Activated CD4-positive, alpha-beta T cell treated with anti-CD3 and anti-CD28 coated beads, Interleukin-2, amount 10 ng/mL, durations not matched to agents 24 days and 14 days (primary cell): ENCODE results near the gene GGTLC1. TPM values are rescaled to one million over a fixed set of nuclear protein-coding genes. Genes with fewer than 3 reads are reported as not detected.
"Not testable (repeated sequence)": the region's sequence is repeated elsewhere in the genome, so short reads cannot be mapped to it uniquely, and the experiment has no call there.

ENCODE experiments used
- DNase-seq: peaks from one replicate; pipeline ENCODE4 v3.0.0; 2022
- H3K27ac Mint-ChIP-seq: one replicate; pipeline ENCODE4 v1.8.0; 2022; ENCODE audit warnings: mild to moderate bottlenecking, mixed read lengths
- H3K27me3 Mint-ChIP-seq: one replicate; pipeline ENCODE4 v1.8.0; 2022; ENCODE audit warnings: mixed read lengths
- H3K36me3 Mint-ChIP-seq: one replicate; pipeline ENCODE4 v1.8.0; 2022; ENCODE audit warnings: low read depth, mild to moderate bottlenecking, mixed read lengths
- H3K4me1 Mint-ChIP-seq: one replicate; pipeline ENCODE4 v1.8.0; 2021; ENCODE audit warnings: mixed read lengths
- H3K4me3 Mint-ChIP-seq: one replicate; pipeline ENCODE4 v1.8.0; 2022; ENCODE audit warnings: mild to moderate bottlenecking, moderate library complexity, mixed read lengths
- H3K9me3 Mint-ChIP-seq: one replicate; pipeline ENCODE4 v1.8.0; 2021; ENCODE audit warnings: mixed read lengths
- intact Hi-C: fragments of 100-400 bp; cut with micrococcal nuclease; formaldehyde crosslinking; loops from one replicate; pipeline ENCODE4 v1.15.1; 2023
- total RNA-seq: library from RNA; stranded (reverse); gene quantifications from 2 replicates; pipeline ENCODE4 v1.2.3, GENCODE V29; 2022

The GGTLC1 gene
- total RNA-seq, 1 donor from 2014 or later, result not detected

GRCh38 chr20:24006626-24007025, 18.0 kb upstream of the GGTLC1 start:
- Mint-ChIP-seq H3K27me3 (peaks cover 5% of the 10 kb centered on the region), H3K27ac (no peak overlapping the region), H3K4me3 (no peak overlapping the region), H3K36me3 (no peaks in the 10 kb centered on the region), H3K9me3 (no peaks in the 10 kb centered on the region), H3K4me1 (no peaks in the 10 kb centered on the region)
- intact Hi-C loops, result no loop called here
- no peak for DNase-seq

GRCh38 chr20:24004471-24004870, 15.9 kb upstream of the GGTLC1 start:
- intact Hi-C loops, result no loop called here

GRCh38 chr20:24002896-24003295, 14.3 kb upstream of the GGTLC1 start:
- no peak for DNase-seq
- Mint-ChIP-seq H3K9me3 (no peaks in the 10 kb centered on the region), H3K36me3 (no peaks in the 10 kb centered on the region), H3K4me1 (no peaks in the 10 kb centered on the region), H3K27me3 (peaks cover 23% of the 10 kb centered on the region), H3K4me3 (no peak overlapping the region), H3K27ac (no peak overlapping the region)
- intact Hi-C loops, result no loop called here

More at GRCh38 chr20:24004471-24004870, 15.9 kb upstream of the GGTLC1 start:
- H3K27ac Mint-ChIP-seq, result no peak overlapping the region
- H3K9me3 Mint-ChIP-seq, result no peaks in the 10 kb centered on the region
- no peaks in the 10 kb centered on the region for H3K36me3 Mint-ChIP-seq
- DNase-seq, result no peak
- no peaks in the 10 kb centered on the region for H3K4me1 Mint-ChIP-seq
- peaks cover 14% of the 10 kb centered on the region for H3K27me3 Mint-ChIP-seq
- H3K4me3 Mint-ChIP-seq, result no peak overlapping the region

- H3K27me3 Mint-ChIP-seq, result peaks cover 23% of the 10 kb centered on the region
- H3K4me1 Mint-ChIP-seq, result no peaks in the 10 kb centered on the region
- no peak for DNase-seq
- no peak overlapping the region for H3K27ac Mint-ChIP-seq
- intact Hi-C loops, result no loop called here
- no peaks in the 10 kb centered on the region for H3K9me3 Mint-ChIP-seq
- no peaks in the 10 kb centered on the region for H3K36me3 Mint-ChIP-seq
- H3K4me3 Mint-ChIP-seq, result no peak overlapping the region
Measured at GRCh38 chr20:24001712-24002405, 13.3 kb upstream of the GGTLC1 start.

- peaks cover 24% of the 10 kb centered on the region for H3K27me3 Mint-ChIP-seq
- no peaks in the 10 kb centered on the region for H3K9me3 Mint-ChIP-seq
- H3K36me3 Mint-ChIP-seq, result no peaks in the 10 kb centered on the region
- no peak overlapping the region for H3K4me3 Mint-ChIP-seq
- DNase-seq, result no peak
- intact Hi-C loops, result loop anchor here (5.0 kb wide), 1 partner anchor 103 kb away; no protein-coding TSS in a partner anchor
- no peak overlapping the region for H3K27ac Mint-ChIP-seq
- H3K4me1 Mint-ChIP-seq, result no peaks in the 10 kb centered on the region
Measured at GRCh38 chr20:23998844-23999243, 10.3 kb upstream of the GGTLC1 start.

GRCh38 chr20:23998392-23998791, 9.8 kb upstream of the GGTLC1 start:
- Mint-ChIP-seq H3K36me3 (no peaks in the 10 kb centered on the region), H3K9me3 (no peaks in the 10 kb centered on the region), H3K4me1 (no peaks in the 10 kb centered on the region), H3K4me3 (no peak overlapping the region), H3K27ac (no peak overlapping the region), H3K27me3 (peaks cover 24% of the 10 kb centered on the region)
- intact Hi-C loops, result loop anchor here (5.0 kb wide), 1 partner anchor 104 kb away; no protein-coding TSS in a partner anchor
- DNase-seq, result no peak

GRCh38 chr20:23995905-23996666, 7.5 kb upstream of the GGTLC1 start:
- peak; percentile 80 for DNase-seq

GRCh38 chr20:23995291-23995690, 6.7 kb upstream of the GGTLC1 start:
- not testable (repeated sequence) for DNase-seq, H3K36me3 Mint-ChIP-seq, H3K27ac Mint-ChIP-seq, H3K9me3 Mint-ChIP-seq, H3K4me1 Mint-ChIP-seq, H3K4me3 Mint-ChIP-seq
- H3K27me3 Mint-ChIP-seq, result peaks cover 18% of the 10 kb centered on the region
- intact Hi-C loops, result loop anchor here (5.0 kb wide), 1 partner anchor 107 kb away; no protein-coding TSS in a partner anchor

More at GRCh38 chr20:23995905-23996666, 7.5 kb upstream of the GGTLC1 start:
- Mint-ChIP-seq H3K4me3 (no peak overlapping the region), H3K4me1 (no peaks in the 10 kb centered on the region), H3K36me3 (no peaks in the 10 kb centered on the region), H3K27ac (no peak overlapping the region), H3K27me3 (peaks cover 18% of the 10 kb centered on the region), H3K9me3 (no peaks in the 10 kb centered on the region)
- intact Hi-C loops, result loop anchor here (5.0 kb wide), 1 partner anchor 106 kb away; no protein-coding TSS in a partner anchor

- H3K4me1 Mint-ChIP-seq, DNase-seq, H3K27me3 Mint-ChIP-seq, H3K4me3 Mint-ChIP-seq, H3K27ac Mint-ChIP-seq, H3K36me3 Mint-ChIP-seq, H3K9me3 Mint-ChIP-seq, intact Hi-C loops: not testable (repeated sequence)
Measured at GRCh38 chr20:23994001-23994633, 5.5 kb upstream of the GGTLC1 start.

GRCh38 chr20:23993440-23993839, 4.9 kb upstream of the GGTLC1 start:
- H3K36me3 Mint-ChIP-seq, H3K9me3 Mint-ChIP-seq, H3K4me1 Mint-ChIP-seq, H3K4me3 Mint-ChIP-seq, intact Hi-C loops, H3K27ac Mint-ChIP-seq, DNase-seq, H3K27me3 Mint-ChIP-seq: not testable (repeated sequence)

GRCh38 chr20:23990296-23990695, 1.7 kb upstream of the GGTLC1 start:
- H3K27me3 Mint-ChIP-seq, H3K4me3 Mint-ChIP-seq, H3K36me3 Mint-ChIP-seq, DNase-seq, intact Hi-C loops, H3K4me1 Mint-ChIP-seq, H3K9me3 Mint-ChIP-seq, H3K27ac Mint-ChIP-seq: not testable (repeated sequence)

- DNase-seq, intact Hi-C loops, H3K27ac Mint-ChIP-seq: not testable (repeated sequence)
Measured at GRCh38 chr20:23988966-23989365, 387 bp upstream of the GGTLC1 start.

GRCh38 chr20:23986716-23987115, 1.9 kb downstream of the GGTLC1 start:
- DNase-seq, H3K9me3 Mint-ChIP-seq, intact Hi-C loops, H3K27me3 Mint-ChIP-seq, H3K27ac Mint-ChIP-seq, H3K4me1 Mint-ChIP-seq, H3K36me3 Mint-ChIP-seq, H3K4me3 Mint-ChIP-seq: not testable (repeated sequence)

More at GRCh38 chr20:23988966-23989365, 387 bp upstream of the GGTLC1 start:
- H3K36me3 Mint-ChIP-seq, H3K27me3 Mint-ChIP-seq, H3K4me1 Mint-ChIP-seq, H3K9me3 Mint-ChIP-seq, H3K4me3 Mint-ChIP-seq: not testable (repeated sequence)

GRCh38 chr20:23986310-23986709, 2.3 kb downstream of the GGTLC1 start:
- H3K27ac Mint-ChIP-seq, H3K4me3 Mint-ChIP-seq, H3K9me3 Mint-ChIP-seq, intact Hi-C loops, DNase-seq, H3K27me3 Mint-ChIP-seq, H3K4me1 Mint-ChIP-seq, H3K36me3 Mint-ChIP-seq: not testable (repeated sequence)
